Mesothelial cell of epicardium (in vitro differentiated cells): ENCODE results near the gene IL12A. TPM values are rescaled to one million over a fixed set of nuclear protein-coding genes. Genes with fewer than 3 reads are reported as not detected.

Experiments used
- DNase-seq, 2 experiments: peaks; one replicate each; pipeline ENCODE4 v3.0.0; 2021; ENCODE audit warnings: low spot score in 2 of 2; ENCODE audit not compliant: unreplicated experiment in 2 of 2
- H3K27ac Mint-ChIP-seq: 2 replicates; pipeline ENCODE4 v1.8.0; 2021; ENCODE audit warnings: mixed read lengths
- H3K27me3 Mint-ChIP-seq: 2 replicates; pipeline ENCODE4 v1.8.0; 2021; ENCODE audit warnings: low read depth, mixed read lengths
- H3K36me3 Mint-ChIP-seq: 2 replicates; pipeline ENCODE4 v1.8.0; 2021; ENCODE audit warnings: mixed read lengths
- H3K4me1 Mint-ChIP-seq: 2 replicates; pipeline ENCODE4 v1.8.0; 2021; ENCODE audit warnings: mixed read lengths
- H3K4me3 Mint-ChIP-seq: 2 replicates; pipeline ENCODE4 v1.8.0; 2021; ENCODE audit warnings: mild to moderate bottlenecking, moderate library complexity, mixed read lengths
- H3K9me3 Mint-ChIP-seq: 2 replicates; pipeline ENCODE4 v1.8.0; 2021; ENCODE audit warnings: mixed read lengths
- total RNA-seq: library from RNA; stranded (reverse); gene quantifications from 3 replicates; pipeline ENCODE4 v1.2.1, GENCODE V29; 2021
- TF ChIP-seq, protein P1 (sequence below): fragments of 200-600 bp; sonication (generic); IDR thresholded peaks from one replicate; pipeline ENCODE4 v1.5.0; 2021; ENCODE audit warnings: antibody characterized with exemption; ENCODE audit not compliant: unreplicated experiment

IL12A gene
- total RNA-seq, 1 donor from 2014 or later = not detected

DNA sequence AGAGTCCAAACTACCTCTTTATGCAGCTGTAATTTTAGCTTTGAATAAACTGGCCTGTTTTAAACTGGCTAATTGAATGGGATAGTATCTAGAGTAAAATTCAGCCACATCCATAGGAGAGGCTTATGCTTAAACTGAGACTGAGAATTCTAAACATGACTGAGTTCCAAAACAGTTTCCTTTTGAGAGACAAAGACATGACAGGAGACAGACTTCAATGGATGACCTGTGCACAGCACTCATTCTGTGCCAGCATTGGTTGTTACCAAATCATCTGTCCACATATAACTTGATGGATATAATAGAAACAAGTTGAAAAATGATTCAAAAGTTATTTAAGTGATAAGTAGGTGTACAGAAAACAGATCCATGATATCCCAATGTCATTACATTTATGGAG is 20.9 kb downstream of the IL12A start:
- no peak for DNase-seq
- Mint-ChIP-seq H3K9me3 (no peaks in the 10 kb centered on the region), H3K27ac (no peak overlapping the region), H3K4me1 (peaks cover 6% of the 10 kb centered on the region), H3K36me3 (no peaks in the 10 kb centered on the region), H3K27me3 (no peaks in the 10 kb centered on the region), H3K4me3 (no peak overlapping the region)
- TF ChIP-seq, protein P1, sequence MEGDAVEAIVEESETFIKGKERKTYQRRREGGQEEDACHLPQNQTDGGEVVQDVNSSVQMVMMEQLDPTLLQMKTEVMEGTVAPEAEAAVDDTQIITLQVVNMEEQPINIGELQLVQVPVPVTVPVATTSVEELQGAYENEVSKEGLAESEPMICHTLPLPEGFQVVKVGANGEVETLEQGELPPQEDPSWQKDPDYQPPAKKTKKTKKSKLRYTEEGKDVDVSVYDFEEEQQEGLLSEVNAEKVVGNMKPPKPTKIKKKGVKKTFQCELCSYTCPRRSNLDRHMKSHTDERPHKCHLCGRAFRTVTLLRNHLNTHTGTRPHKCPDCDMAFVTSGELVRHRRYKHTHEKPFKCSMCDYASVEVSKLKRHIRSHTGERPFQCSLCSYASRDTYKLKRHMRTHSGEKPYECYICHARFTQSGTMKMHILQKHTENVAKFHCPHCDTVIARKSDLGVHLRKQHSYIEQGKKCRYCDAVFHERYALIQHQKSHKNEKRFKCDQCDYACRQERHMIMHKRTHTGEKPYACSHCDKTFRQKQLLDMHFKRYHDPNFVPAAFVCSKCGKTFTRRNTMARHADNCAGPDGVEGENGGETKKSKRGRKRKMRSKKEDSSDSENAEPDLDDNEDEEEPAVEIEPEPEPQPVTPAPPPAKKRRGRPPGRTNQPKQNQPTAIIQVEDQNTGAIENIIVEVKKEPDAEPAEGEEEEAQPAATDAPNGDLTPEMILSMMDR = no peak

DNA sequence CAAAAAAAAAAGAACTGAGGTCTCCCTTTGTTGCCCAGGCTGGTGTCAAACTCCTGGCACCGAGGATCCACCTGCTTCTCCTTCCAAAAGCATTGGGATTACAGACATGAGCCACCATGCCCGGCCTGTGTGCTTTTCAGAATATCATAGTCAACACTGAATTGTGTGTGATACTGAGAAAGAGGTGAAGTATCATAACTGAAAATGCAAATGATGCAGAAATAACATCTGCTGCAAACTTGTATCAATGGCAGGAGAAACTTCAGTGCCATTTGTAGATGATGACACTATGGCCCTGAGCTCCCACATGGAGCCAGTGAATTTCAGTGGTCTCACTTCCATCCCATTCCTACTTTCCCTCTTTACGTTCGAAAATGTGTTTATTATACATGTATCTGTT is 21.9 kb downstream of the IL12A start:
- Mint-ChIP-seq H3K27me3 (no peaks in the 10 kb centered on the region), H3K4me3 (no peak overlapping the region), H3K27ac (no peak overlapping the region), H3K4me1 (peaks cover 6% of the 10 kb centered on the region), H3K9me3 (no peaks in the 10 kb centered on the region), H3K36me3 (no peaks in the 10 kb centered on the region)
- TF ChIP-seq, protein P1 = no peak
- no peak for DNase-seq

DNA sequence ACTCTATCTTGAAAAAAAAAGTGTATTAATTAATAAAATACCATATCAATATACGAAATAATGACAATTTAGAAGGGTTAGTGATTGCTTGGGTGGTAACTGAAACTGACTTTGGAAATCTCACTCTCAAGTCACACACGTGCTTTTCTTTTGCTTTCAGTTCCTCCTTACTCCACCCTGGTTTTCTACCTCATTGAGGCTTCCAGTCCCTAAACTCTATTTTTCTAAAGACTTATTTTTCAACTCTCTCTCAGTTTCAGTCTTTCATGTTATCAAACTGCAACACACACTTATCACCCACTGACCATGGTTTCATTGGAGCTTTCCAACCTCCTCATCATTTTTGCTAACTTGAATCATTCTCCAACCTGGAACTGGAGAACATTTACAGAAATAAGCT is 23.5 kb downstream of the IL12A start:
- Mint-ChIP-seq H3K27ac (no peak overlapping the region), H3K4me1 (no peaks in the 10 kb centered on the region), H3K9me3 (no peaks in the 10 kb centered on the region), H3K4me3 (no peak overlapping the region), H3K27me3 (no peaks in the 10 kb centered on the region), H3K36me3 (no peaks in the 10 kb centered on the region)
- TF ChIP-seq, protein P1 = no peak
- DNase-seq = no peak

DNA sequence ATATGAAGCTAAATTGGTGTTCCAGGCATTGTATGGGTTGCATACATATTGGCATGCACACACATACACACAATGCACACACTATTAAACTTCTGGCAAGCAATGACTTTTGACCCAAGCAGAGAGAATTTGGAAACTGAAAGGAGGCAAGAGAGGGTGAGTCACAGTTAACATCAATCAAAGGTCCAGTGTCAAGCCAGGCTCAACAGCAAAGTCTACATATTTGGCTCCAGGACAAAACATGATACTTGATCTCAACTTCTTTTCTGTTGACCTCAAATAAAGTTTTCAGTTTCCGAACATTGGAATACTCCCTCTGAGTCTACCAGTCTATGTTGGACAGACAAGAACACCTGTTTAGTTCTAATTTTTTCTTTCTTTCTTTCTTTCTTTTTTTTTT is 28.3 kb downstream of the IL12A start:
- no peaks in the 10 kb centered on the region for H3K4me1 Mint-ChIP-seq
- H3K27me3 Mint-ChIP-seq = peaks cover 6% of the 10 kb centered on the region
- no peak overlapping the region for H3K27ac Mint-ChIP-seq
- DNase-seq = no peak
- no peaks in the 10 kb centered on the region for H3K36me3 Mint-ChIP-seq
- TF ChIP-seq, protein P1 = no peak
- no peak overlapping the region for H3K4me3 Mint-ChIP-seq
- H3K9me3 Mint-ChIP-seq = no peaks in the 10 kb centered on the region

DNA sequence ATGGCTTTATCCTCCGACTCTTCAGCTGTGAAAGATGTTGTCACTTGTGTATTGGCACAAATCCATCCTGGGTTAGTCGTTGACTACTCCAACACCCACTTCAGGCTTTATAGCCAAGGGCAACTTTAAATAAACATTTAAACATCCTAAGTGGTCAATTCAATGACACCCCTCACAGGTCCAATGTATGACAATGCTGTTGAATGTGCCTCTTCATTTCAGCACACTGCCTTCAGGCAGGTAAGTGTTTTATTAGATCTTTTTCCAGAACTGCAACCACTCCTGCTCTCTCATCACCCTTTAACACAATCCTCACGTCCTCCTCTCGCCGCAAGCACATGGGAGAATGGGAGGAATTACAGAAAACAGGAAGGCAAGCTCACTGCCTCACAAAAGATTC is 30.3 kb downstream of the IL12A start:
- no peak overlapping the region for H3K27ac Mint-ChIP-seq
- H3K4me3 Mint-ChIP-seq = no peak overlapping the region
- no peaks in the 10 kb centered on the region for H3K36me3 Mint-ChIP-seq
- no peaks in the 10 kb centered on the region for H3K9me3 Mint-ChIP-seq
- DNase-seq = no peak
- no peaks in the 10 kb centered on the region for H3K4me1 Mint-ChIP-seq
- TF ChIP-seq, protein P1 = no peak
- H3K27me3 Mint-ChIP-seq = peaks cover 9% of the 10 kb centered on the region

DNA sequence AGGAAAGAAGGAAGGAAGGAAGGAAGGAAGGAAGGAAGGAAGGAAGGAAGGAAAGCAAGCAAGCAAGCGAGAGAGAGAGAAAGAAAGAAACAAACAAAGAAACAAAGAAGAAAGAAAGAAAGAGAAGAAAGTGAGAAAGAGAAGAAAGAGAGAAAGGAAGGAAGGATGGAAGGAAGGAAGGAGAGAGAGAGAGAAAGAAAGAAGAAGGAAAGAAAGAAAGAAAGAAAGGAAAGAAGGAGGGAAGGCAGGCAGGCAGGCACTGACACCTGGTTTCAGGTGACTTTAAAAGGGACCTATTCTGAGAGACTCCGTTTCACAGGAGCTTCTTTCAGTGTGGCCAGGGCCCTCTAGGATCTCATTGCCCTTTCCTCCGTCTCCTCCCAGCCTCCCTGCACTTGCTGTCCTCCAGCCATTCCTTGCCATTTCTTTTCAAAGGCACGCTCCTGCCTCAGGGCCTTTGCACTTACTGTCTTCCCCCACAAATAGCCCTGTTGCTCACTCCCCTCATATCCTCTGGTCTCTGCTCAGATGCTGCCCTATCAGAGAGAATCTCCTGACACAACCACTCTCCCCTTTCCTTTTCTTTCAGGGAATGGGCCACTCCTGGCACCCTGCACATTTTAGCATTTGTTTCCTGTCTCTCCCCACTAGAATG is 31.5 kb downstream of the IL12A start:
- Mint-ChIP-seq H3K36me3 (no peaks in the 10 kb centered on the region), H3K9me3 (no peaks in the 10 kb centered on the region), H3K4me1 (no peaks in the 10 kb centered on the region), H3K27me3 (peaks cover 9% of the 10 kb centered on the region), H3K27ac (no peak overlapping the region), H3K4me3 (no peak overlapping the region)
- TF ChIP-seq, protein P1 = no peak
- no peak for DNase-seq
